HG03025 (cell line): ENCODE results near the gene UNC93B1.
"Not testable (repeated sequence)": the region's sequence is repeated elsewhere in the genome, so short reads cannot be mapped to it uniquely, and the experiment has no call there.

ENCODE experiments used
- ATAC-seq: cut with Tn5 transposase; IDR thresholded peaks from one replicate; pipeline ENCODE4 v1.9.1; 2021; ENCODE audit warnings: mild to moderate bottlenecking, moderate library complexity; ENCODE audit not compliant: unreplicated experiment, low FRiP score

Gene UNC93B1

GRCh38 chr11:67954251-67954650 is 49.6 kb downstream of the UNC93B1 start:
- ATAC-seq = not testable (repeated sequence)

- ATAC-seq = not testable (repeated sequence)
Measured at GRCh38 chr11:67950705-67951104, 53.2 kb downstream of the UNC93B1 start.

GRCh38 chr11:67947785-67948184 is 56.1 kb downstream of the UNC93B1 start:
- not testable (repeated sequence) for ATAC-seq

GRCh38 chr11:67946403-67946802 is 57.5 kb downstream of the UNC93B1 start:
- not testable (repeated sequence) for ATAC-seq

- ATAC-seq = not testable (repeated sequence)
Measured at GRCh38 chr11:67943406-67943805, 60.5 kb downstream of the UNC93B1 start.
